ENCODE measurements around the gene ADSS1.

Gene ADSS1

GRCh38 chr14:104712881-104713734 is 10.9 kb upstream of the ADSS1 start:
- DNase-seq (ENCODE audit: low read depth, low spot score): no peak

GRCh38 chr14:104714066-104714465 is 10.0 kb upstream of the ADSS1 start:
- H3K27ac ChIP-seq: no peak overlapping the region
- DNase-seq (ENCODE audit: low read depth, low spot score): no peak

More at GRCh38 chr14:104712881-104713734, 10.9 kb upstream of the ADSS1 start:
- no peak overlapping the region for H3K27ac ChIP-seq

- no peak overlapping the region for H3K27ac ChIP-seq
- no peak for DNase-seq (ENCODE audit: low read depth, low spot score)
These were observed 9.3 kb upstream of the ADSS1 start for GRCh38 chr14:104714681-104715080.

GRCh38 chr14:104715416-104715815 is 8.6 kb upstream of the ADSS1 start:
- H3K27ac ChIP-seq: no peak overlapping the region
- DNase-seq (ENCODE audit: low read depth, low spot score): no peak

- H3K27ac ChIP-seq: no peak overlapping the region
- DNase-seq (ENCODE audit: low read depth, low spot score): no peak
These were observed 8.2 kb upstream of the ADSS1 start for GRCh38 chr14:104715871-104716270.

- no peak for DNase-seq (ENCODE audit: low read depth, low spot score)
- H3K27ac ChIP-seq: no peak overlapping the region
These were observed 6.9 kb upstream of the ADSS1 start for GRCh38 chr14:104717137-104717536.

- no peak overlapping the region for H3K27ac ChIP-seq
- no peak for DNase-seq (ENCODE audit: low read depth, low spot score)
These were observed 6.4 kb upstream of the ADSS1 start for GRCh38 chr14:104717646-104718045.

GRCh38 chr14:104718147-104718546 is 5.9 kb upstream of the ADSS1 start:
- DNase-seq (ENCODE audit: low read depth, low spot score): no peak
- no peak overlapping the region for H3K27ac ChIP-seq

- DNase-seq (ENCODE audit: low read depth, low spot score): no peak
- H3K27ac ChIP-seq: no peak overlapping the region
These were observed 5.2 kb upstream of the ADSS1 start for GRCh38 chr14:104718871-104719270.

GRCh38 chr14:104719343-104719742 is 4.7 kb upstream of the ADSS1 start:
- H3K27ac ChIP-seq: no peak overlapping the region
- no peak for DNase-seq (ENCODE audit: low read depth, low spot score)

- no peak for DNase-seq (ENCODE audit: low read depth, low spot score)
These were observed 2.3 kb upstream of the ADSS1 start for GRCh38 chr14:104721505-104722431.

GRCh38 chr14:104722938-104723650 is 935 bp upstream of the ADSS1 start:
- DNase-seq (ENCODE audit: low read depth, low spot score): no peak
- H3K27ac ChIP-seq: no peak overlapping the region

More at GRCh38 chr14:104721505-104722431, 2.3 kb upstream of the ADSS1 start:
- no peak overlapping the region for H3K27ac ChIP-seq

- no peak overlapping the region for H3K27ac ChIP-seq
- DNase-seq (ENCODE audit: low read depth, low spot score): no peak
These were observed 465 bp downstream of the ADSS1 start for GRCh38 chr14:104724407-104724980.

- DNase-seq (ENCODE audit: low read depth, low spot score): no peak
- H3K27ac ChIP-seq: no peak overlapping the region
These were observed 1.1 kb downstream of the ADSS1 start for GRCh38 chr14:104724981-104725771.

GRCh38 chr14:104725772-104726548 is 1.9 kb downstream of the ADSS1 start:
- H3K27ac ChIP-seq: no peak overlapping the region
- no peak for DNase-seq (ENCODE audit: low read depth, low spot score)

- no peak for DNase-seq (ENCODE audit: low read depth, low spot score)
- H3K27ac ChIP-seq: no peak overlapping the region
These were observed 2.8 kb downstream of the ADSS1 start for GRCh38 chr14:104726600-104727451.

- no peak for DNase-seq (ENCODE audit: low read depth, low spot score)
- no peak overlapping the region for H3K27ac ChIP-seq
These were observed 4.6 kb downstream of the ADSS1 start for GRCh38 chr14:104728631-104729030.

Data from epithelial cell of prostate (primary cell).